Fibroblast of pulmonary artery (primary cell): ENCODE results near the gene PLEKHA1.

Experiments
- DNase-seq: peaks from one replicate; pipeline ENCODE4 v3.0.0-alpha.2; 2010; ENCODE audit warnings: low read depth
- H3K4me3 ChIP-seq: replicated peaks from 2 replicates; pipeline ENCODE4 v1.5.1; 2011; ENCODE audit warnings: low read depth, mild to moderate bottlenecking, control low read depth, low read length, moderate library complexity
- TF ChIP-seq, protein P1 (sequence below): IDR thresholded peaks from 2 replicates; pipeline ENCODE4 v1.5.1; 2011; ENCODE audit warnings: mild to moderate bottlenecking, control low read depth, low read length, inconsistent platforms; ENCODE audit errors: missing control alignments

PLEKHA1 gene

GRCh38 chr10:122446668-122447423, 72.3 kb downstream of the PLEKHA1 start:
- TF ChIP-seq, protein P1, sequence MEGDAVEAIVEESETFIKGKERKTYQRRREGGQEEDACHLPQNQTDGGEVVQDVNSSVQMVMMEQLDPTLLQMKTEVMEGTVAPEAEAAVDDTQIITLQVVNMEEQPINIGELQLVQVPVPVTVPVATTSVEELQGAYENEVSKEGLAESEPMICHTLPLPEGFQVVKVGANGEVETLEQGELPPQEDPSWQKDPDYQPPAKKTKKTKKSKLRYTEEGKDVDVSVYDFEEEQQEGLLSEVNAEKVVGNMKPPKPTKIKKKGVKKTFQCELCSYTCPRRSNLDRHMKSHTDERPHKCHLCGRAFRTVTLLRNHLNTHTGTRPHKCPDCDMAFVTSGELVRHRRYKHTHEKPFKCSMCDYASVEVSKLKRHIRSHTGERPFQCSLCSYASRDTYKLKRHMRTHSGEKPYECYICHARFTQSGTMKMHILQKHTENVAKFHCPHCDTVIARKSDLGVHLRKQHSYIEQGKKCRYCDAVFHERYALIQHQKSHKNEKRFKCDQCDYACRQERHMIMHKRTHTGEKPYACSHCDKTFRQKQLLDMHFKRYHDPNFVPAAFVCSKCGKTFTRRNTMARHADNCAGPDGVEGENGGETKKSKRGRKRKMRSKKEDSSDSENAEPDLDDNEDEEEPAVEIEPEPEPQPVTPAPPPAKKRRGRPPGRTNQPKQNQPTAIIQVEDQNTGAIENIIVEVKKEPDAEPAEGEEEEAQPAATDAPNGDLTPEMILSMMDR = no peak
- no peak overlapping the region for H3K4me3 ChIP-seq
- peak; percentile 44 for DNase-seq

GRCh38 chr10:122448600-122448999, 74.1 kb downstream of the PLEKHA1 start:
- no peak for DNase-seq
- no peak overlapping the region for H3K4me3 ChIP-seq

DNA sequence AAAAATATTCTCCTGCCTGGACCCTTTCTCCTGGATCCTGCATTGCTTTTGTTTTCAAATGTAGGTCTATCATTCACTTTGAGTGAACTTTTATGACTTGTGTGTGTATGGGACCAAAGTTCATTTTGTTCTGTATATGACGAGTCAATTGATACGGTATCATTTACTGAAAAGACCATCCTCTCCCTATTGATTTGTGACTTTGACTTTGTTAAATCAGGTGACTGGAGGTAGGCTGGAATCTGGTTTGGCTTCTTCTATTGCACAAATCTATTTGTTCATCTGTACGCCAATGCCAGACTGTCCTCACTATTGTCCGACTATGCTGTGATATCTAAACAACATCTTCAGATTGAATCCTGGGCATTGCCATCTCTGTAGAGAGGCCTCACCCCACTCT, 74.6 kb downstream of the PLEKHA1 start:
- TF ChIP-seq, protein P1 = no peak
- DNase-seq = no peak

More at GRCh38 chr10:122448600-122448999, 74.1 kb downstream of the PLEKHA1 start:
- TF ChIP-seq, protein P1 = no peak

DNA sequence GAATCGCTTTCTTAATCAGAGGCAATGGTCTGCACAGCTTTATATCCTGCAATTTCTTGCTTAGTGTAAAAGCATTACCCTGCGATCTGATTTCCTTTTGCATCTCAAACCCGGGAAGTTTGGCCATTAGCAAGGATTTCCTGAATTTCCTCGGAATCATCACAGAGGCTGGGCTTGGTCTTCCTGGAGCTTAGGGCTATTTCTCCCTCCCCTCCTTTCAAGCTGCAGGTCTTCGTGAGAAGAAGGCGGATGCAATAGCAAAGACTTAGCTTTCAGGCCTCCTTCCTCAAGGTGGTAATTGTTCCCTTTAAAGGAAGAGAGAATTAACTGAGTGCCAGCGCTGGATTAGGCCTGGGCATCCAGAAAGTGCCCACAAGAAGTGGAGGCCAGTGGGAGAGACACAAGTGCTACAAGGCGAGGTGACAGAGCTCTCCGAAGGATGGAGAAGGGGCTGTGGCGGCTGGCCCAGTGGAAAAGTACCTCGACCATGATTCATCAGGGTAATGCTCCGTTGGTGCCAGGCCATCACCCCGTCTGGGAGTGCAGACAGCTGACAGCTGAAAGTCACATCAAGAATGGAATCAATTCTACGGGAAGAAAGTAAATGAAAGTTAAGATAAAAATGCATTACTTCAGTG, 76.0 kb downstream of the PLEKHA1 start:
- no peak overlapping the region for H3K4me3 ChIP-seq
- TF ChIP-seq, protein P1 = no peak
- DNase-seq = no peak

More for the DNA sequence above, 74.6 kb downstream of the PLEKHA1 start:
- no peak overlapping the region for H3K4me3 ChIP-seq

DNA sequence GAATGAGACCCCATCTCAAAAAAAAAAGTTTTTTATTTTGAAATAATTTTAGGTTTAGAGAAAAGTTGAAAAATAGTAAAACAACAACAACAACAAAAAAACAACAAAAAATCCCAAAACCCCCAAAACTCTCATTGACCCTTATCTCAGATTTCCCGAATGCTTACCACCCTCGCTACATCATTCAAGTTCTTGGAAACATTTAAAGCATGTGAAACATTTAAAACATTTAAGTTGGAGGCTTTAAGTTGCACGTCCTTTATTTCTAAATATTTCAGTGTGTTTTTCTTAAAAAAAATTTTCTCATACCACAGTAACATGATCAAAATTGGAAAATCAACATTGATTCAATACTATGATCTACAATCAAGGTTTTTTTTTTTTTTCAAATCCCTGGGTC, 79.6 kb downstream of the PLEKHA1 start:
- TF ChIP-seq, protein P1 = no peak
- no peak for DNase-seq
- H3K4me3 ChIP-seq = no peak overlapping the region

- no peak within 1 kb of the TSS for H3K4me3 ChIP-seq
- DNase-seq = no peak
- TF ChIP-seq, protein P1 = no peak
Measured at GRCh38 chr10:122454603-122455080, 80.1 kb downstream of the PLEKHA1 start, which contains the start of gene ARMS2. Gene ARMS2 (plus strand): TSS chr10:122454653. CDS start chr10:122454728, 75 bp downstream.
